Esophagus squamous epithelium (tissue), 5 donors: Measurements from ENCODE around the gene PRRC2B. TPM values are rescaled to one million over a fixed set of nuclear protein-coding genes. Genes with fewer than 3 reads are reported as not detected.

Source experiments
- DNase-seq: peaks from one replicate; lab custom pipeline; 2025; lab: John Stamatoyannopoulos, UW
- H3K27ac ChIP-seq, 4 donors: fragments of 200-600 bp; sonication (generic); one replicate each; pipeline ENCODE4 v1.5.1; 2016 to 2019; ENCODE audit warnings: mild to moderate bottlenecking in 1 of 4
- H3K27me3 ChIP-seq, 4 donors: fragments of 200-600 bp; sonication (generic); 1 replicate in 3 of 4; 2 replicates in 1 of 4; pipeline versions ENCODE4 v1.5.1 to v1.6.0; 2017 to 2021; ENCODE audit warnings: antibody characterized with exemption in 1 of 4
- H3K36me3 ChIP-seq, 3 donors: fragments of 200-600 bp; sonication (generic); one replicate each; pipeline ENCODE4 v1.5.1; 2016 to 2019
- H3K4me1 ChIP-seq, 3 donors: fragments of 200-600 bp; sonication (generic); one replicate each; pipeline ENCODE4 v1.5.1; 2017 to 2019
- H3K4me3 ChIP-seq, 4 donors: fragments of 200-600 bp; sonication (generic); 1 replicate in 3 of 4; 2 replicates in 1 of 4; pipeline ENCODE4 v1.5.1; 2016 to 2019; ENCODE audit warnings: mild to moderate bottlenecking in 2 of 4, moderate library complexity in 1 of 4
- H3K9me3 ChIP-seq, 3 donors: fragments of 200-600 bp; sonication (generic); one replicate each; pipeline ENCODE4 v1.5.1; 2016 to 2019
- POLR2A ChIP-seq, 4 donors: fragments of 450-650 bp; IDR thresholded peaks; one replicate each; pipeline ENCODE4 v1.6.1; 2017; ENCODE audit warnings: antibody characterized with exemption in 4 of 4, mild to moderate bottlenecking in 4 of 4, moderate library complexity in 3 of 4
- WGBS, 2 donors: methylation state at CpG; one replicate each; pipeline ENCODE4 v1.1.5; 2018; 5-methylcytosine and 5-hydroxymethylcytosine counted together
- intact Hi-C: fragments of 100-400 bp; cut with DNase I; formaldehyde crosslinking; loops from one replicate; pipeline ENCODE4 v1.15.0; 2022
- total RNA-seq, 4 donors: library from RNA; depleted of rRNA; stranded (reverse); fragments of >200 nt; gene quantifications; one replicate each; pipeline ENCODE4 v1.1.0, GENCODE V29; 2016
- TF ChIP-seq, protein P1 (sequence below), 6 experiments: fragments of 450-650 bp in 4 of 6; fragments of 200-600 bp in 2 of 6; sonication (generic) in 2 of 6; IDR thresholded peaks; one replicate each; pipeline ENCODE4 v1.5.1; 2016 to 2019; ENCODE audit warnings: antibody characterized with exemption in 6 of 6, mild to moderate bottlenecking in 4 of 6, moderate library complexity in 4 of 6
- donor health status: DM: yes; HTN: yes; CAD: no.

The PRRC2B gene
- total RNA-seq, 4 donors from 2014 or later, result 46.6 to 73.8 (median 62.9) TPM

GRCh38 chr9:131459056-131459455 is 65.2 kb downstream of the PRRC2B start:
- Histone ChIP-seq H3K9me3 (no peaks in the 10 kb centered on the region), H3K27ac (no peak overlapping the region), H3K27me3 (no peaks in the 10 kb centered on the region), H3K4me3 (no peak overlapping the region), H3K4me1 (no peaks in the 10 kb centered on the region), H3K36me3 (peaks cover 36 to 100% (median 53%) of the 10 kb centered on the region in 3 donors)
- WGBS, 2 donors, result 92 to 96% methylated on average over 10 of the region's 10 CpGs
- intact Hi-C loops, result no loop called here
- no peak for TF ChIP-seq POLR2A (IDR thresholded peaks at IDR 0.05)
- TF ChIP-seq, protein P1, sequence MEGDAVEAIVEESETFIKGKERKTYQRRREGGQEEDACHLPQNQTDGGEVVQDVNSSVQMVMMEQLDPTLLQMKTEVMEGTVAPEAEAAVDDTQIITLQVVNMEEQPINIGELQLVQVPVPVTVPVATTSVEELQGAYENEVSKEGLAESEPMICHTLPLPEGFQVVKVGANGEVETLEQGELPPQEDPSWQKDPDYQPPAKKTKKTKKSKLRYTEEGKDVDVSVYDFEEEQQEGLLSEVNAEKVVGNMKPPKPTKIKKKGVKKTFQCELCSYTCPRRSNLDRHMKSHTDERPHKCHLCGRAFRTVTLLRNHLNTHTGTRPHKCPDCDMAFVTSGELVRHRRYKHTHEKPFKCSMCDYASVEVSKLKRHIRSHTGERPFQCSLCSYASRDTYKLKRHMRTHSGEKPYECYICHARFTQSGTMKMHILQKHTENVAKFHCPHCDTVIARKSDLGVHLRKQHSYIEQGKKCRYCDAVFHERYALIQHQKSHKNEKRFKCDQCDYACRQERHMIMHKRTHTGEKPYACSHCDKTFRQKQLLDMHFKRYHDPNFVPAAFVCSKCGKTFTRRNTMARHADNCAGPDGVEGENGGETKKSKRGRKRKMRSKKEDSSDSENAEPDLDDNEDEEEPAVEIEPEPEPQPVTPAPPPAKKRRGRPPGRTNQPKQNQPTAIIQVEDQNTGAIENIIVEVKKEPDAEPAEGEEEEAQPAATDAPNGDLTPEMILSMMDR (IDR thresholded peaks at IDR 0.05), result no peak
- no peak for DNase-seq

DNA sequence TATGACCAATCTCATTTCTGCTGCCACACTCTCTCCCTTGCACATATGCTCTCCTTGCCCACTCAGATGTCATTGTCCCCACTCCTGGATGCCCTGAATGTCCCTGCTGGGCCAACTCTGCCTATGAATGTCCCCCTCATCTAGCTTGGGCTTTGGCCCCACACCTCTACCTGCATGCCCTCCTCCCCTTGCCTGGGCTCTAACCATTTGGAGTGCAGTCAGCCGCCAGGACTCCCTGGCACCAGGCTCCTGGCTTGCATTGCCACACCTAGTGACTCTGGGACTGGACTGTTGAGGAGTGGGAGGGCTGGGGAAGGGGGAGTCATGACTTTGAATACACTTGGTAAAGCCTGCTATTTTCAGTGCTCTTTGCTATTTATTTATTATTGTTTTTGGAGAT is 67.3 kb downstream of the PRRC2B start:
- H3K9me3 ChIP-seq, result no peaks in the 10 kb centered on the region
- no peaks in the 10 kb centered on the region for H3K27me3 ChIP-seq
- no peak for DNase-seq
- peaks cover 32 to 100% (median 62%) of the 10 kb centered on the region in 3 donors for H3K36me3 ChIP-seq
- TF ChIP-seq POLR2A (IDR thresholded peaks at IDR 0.05), result no peak
- TF ChIP-seq, protein P1 (IDR thresholded peaks at IDR 0.05), result no peak
- H3K4me3 ChIP-seq, result no peak overlapping the region
- 100% methylated on average over 1 of the region's 1 CpG; no CpG with 5 or more reads in 1 of the 2 donors for WGBS, 2 donors
- intact Hi-C loops, result no loop called here
- no peak overlapping the region for H3K27ac ChIP-seq
- H3K4me1 ChIP-seq, result no peaks in the 10 kb centered on the region

GRCh38 chr9:131464354-131465000 is 70.6 kb downstream of the PRRC2B start:
- TF ChIP-seq, protein P1 (IDR thresholded peaks at IDR 0.05), result no peak
- TF ChIP-seq POLR2A (IDR thresholded peaks at IDR 0.05), result no peak
- DNase-seq, result no peak
- WGBS, 2 donors, result 87 to 93% methylated on average over 17 to 19 of the region's 24 CpGs
- no peaks in the 10 kb centered on the region for H3K27me3 ChIP-seq
- H3K36me3 ChIP-seq, result peaks cover 52 to 100% (median 64%) of the 10 kb centered on the region in 3 donors
- H3K4me1 ChIP-seq, result no peaks in the 10 kb centered on the region
- intact Hi-C loops, result no loop called here
- no peaks in the 10 kb centered on the region for H3K9me3 ChIP-seq
- no peak overlapping the region for H3K4me3 ChIP-seq
- no peak overlapping the region for H3K27ac ChIP-seq

GRCh38 chr9:131465401-131465800 is 71.5 kb downstream of the PRRC2B start:
- no peak for DNase-seq
- intact Hi-C loops, result no loop called here
- WGBS, 2 donors, result 87 to 92% methylated on average over 6 of the region's 6 CpGs
- Histone ChIP-seq H3K9me3 (no peaks in the 10 kb centered on the region), H3K27ac (no peak overlapping the region), H3K4me1 (no peaks in the 10 kb centered on the region), H3K27me3 (no peaks in the 10 kb centered on the region), H3K4me3 (no peak overlapping the region), H3K36me3 (peaks cover 59 to 100% (median 66%) of the 10 kb centered on the region in 3 donors)
- TF ChIP-seq, protein P1 (IDR thresholded peaks at IDR 0.05), result no peak
- no peak for TF ChIP-seq POLR2A (IDR thresholded peaks at IDR 0.05)

DNA sequence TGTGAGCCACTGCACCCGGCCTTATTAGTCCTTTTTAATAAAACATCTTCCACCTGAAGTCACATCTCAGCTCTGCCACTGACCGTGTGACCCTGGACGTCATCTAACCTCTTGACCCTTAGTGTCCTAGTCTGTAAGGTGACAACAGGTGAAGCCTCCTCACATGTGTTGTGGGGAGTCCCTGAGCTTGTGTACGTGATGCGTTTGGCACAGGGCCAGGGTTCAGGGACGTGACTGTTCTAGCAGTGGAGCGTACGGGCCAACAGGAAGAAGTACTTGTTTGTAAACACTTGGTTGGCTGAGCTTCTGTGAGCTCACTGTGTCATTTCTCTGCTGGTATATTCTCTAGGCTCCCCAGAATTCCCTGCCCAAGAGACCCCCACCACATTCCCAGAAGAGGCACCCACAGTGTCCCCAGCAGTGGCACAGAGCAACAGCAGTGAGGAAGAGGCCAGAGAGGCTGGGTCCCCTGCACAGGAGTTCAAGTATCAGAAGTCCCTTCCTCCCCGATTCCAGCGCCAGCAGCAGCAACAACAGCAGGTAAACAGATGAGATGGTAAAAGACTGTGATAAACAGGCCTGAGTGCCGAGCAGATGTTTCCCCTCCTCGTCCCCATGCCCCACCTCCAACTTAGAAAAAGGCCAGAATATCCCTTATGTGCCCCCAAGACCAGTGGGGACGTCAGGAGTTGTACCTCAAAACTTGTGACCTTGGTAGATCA is 73.5 kb downstream of the PRRC2B start:
- 73 to 84% methylated on average over 8 to 12 of the region's 13 CpGs for WGBS, 2 donors
- Histone ChIP-seq H3K4me3 (no peak overlapping the region), H3K27ac (no peak overlapping the region), H3K4me1 (no peaks in the 10 kb centered on the region), H3K27me3 (no peaks in the 10 kb centered on the region), H3K36me3 (peaks cover 58 to 100% (median 68%) of the 10 kb centered on the region in 3 donors), H3K9me3 (no peaks in the 10 kb centered on the region)
- intact Hi-C loops, result no loop called here
- no peak for TF ChIP-seq POLR2A (IDR thresholded peaks at IDR 0.05)
- TF ChIP-seq, protein P1 (IDR thresholded peaks at IDR 0.05), result no peak
- DNase-seq, result no peak
